Astrocyte (in vitro differentiated cells and primary cell): ENCODE results near the gene HSPB2. TPM values are rescaled to one million over a fixed set of nuclear protein-coding genes. Genes with fewer than 3 reads are reported as not detected.

Experiments used
- DNase-seq: peaks from one replicate; pipeline ENCODE4 v3.0.0-alpha.2; 2010; ENCODE audit warnings: low read depth
- FAIRE-seq: peaks from 2 replicates; lab custom pipeline; 2011; peaks lifted over from hg19 to GRCh38; lab: Jason Lieb, UNC
- H2AFZ ChIP-seq: 2 replicates; pipeline ENCODE4 v1.6.0; 2012; ENCODE audit warnings: low read depth, low read length, inconsistent platforms
- H3K27ac ChIP-seq: 2 replicates; pipeline ENCODE4 v1.5.1; 2011; ENCODE audit warnings: low read depth, low read length, inconsistent platforms
- H3K27me3 ChIP-seq: 2 replicates; pipeline ENCODE4 v1.6.0; 2011; ENCODE audit warnings: low read length, inconsistent platforms; ENCODE audit not compliant: insufficient read depth
- H3K36me3 ChIP-seq: 2 replicates; pipeline ENCODE4 v1.5.1; 2011; ENCODE audit warnings: low read length, inconsistent platforms; ENCODE audit not compliant: insufficient read depth
- H3K4me1 ChIP-seq: 2 replicates; pipeline ENCODE4 v1.5.1; 2011; ENCODE audit warnings: low read length, inconsistent platforms; ENCODE audit not compliant: insufficient read depth
- H3K4me2 ChIP-seq: 2 replicates; pipeline ENCODE4 v1.6.0; 2012; ENCODE audit warnings: low read length, inconsistent platforms
- H3K4me3 ChIP-seq: 2 replicates; pipeline ENCODE4 v1.5.1; 2011; ENCODE audit warnings: low read depth, mild to moderate bottlenecking, low read length, inconsistent platforms; ENCODE audit not compliant: insufficient read depth
- H3K79me2 ChIP-seq: 2 replicates; pipeline ENCODE4 v1.6.0; 2012; ENCODE audit warnings: mild to moderate bottlenecking, low read length, inconsistent platforms; ENCODE audit not compliant: insufficient read depth
- H3K9ac ChIP-seq: 2 replicates; pipeline ENCODE4 v1.6.0; 2012; ENCODE audit warnings: mild to moderate bottlenecking, low read length, inconsistent platforms
- H3K9me3 ChIP-seq: 2 replicates; pipeline ENCODE4 v1.5.1; 2012; ENCODE audit warnings: low read depth, mild to moderate bottlenecking, low read length, inconsistent platforms; ENCODE audit not compliant: insufficient read depth
- H4K20me1 ChIP-seq: 2 replicates; pipeline ENCODE4 v1.6.0; 2012; ENCODE audit warnings: low read length, inconsistent platforms; ENCODE audit not compliant: insufficient read depth
- H3K27ac Mint-ChIP-seq: one replicate; pipeline ENCODE4 v1.8.0; 2021; ENCODE audit warnings: mild to moderate bottlenecking, mixed read lengths; ENCODE audit not compliant: unreplicated experiment
- H3K27me3 Mint-ChIP-seq: one replicate; pipeline ENCODE4 v1.8.0; 2021; ENCODE audit warnings: low read depth, mixed read lengths; ENCODE audit not compliant: unreplicated experiment
- H3K36me3 Mint-ChIP-seq: one replicate; pipeline ENCODE4 v1.8.0; 2021; ENCODE audit warnings: low read depth, mixed read lengths; ENCODE audit not compliant: unreplicated experiment
- H3K4me1 Mint-ChIP-seq: one replicate; pipeline ENCODE4 v1.8.0; 2021; ENCODE audit warnings: low read depth, mixed read lengths; ENCODE audit not compliant: unreplicated experiment
- H3K4me3 Mint-ChIP-seq: one replicate; pipeline ENCODE4 v1.8.0; 2021; ENCODE audit warnings: mild to moderate bottlenecking, moderate library complexity, mixed read lengths; ENCODE audit not compliant: unreplicated experiment
- H3K9me3 Mint-ChIP-seq: one replicate; pipeline ENCODE4 v1.8.0; 2021; ENCODE audit warnings: mild to moderate bottlenecking, mixed read lengths; ENCODE audit not compliant: unreplicated experiment
- CTCF ChIP-seq: IDR thresholded peaks from 2 replicates; pipeline ENCODE4 v1.5.1; 2011; ENCODE audit warnings: low read depth, mild to moderate bottlenecking, inconsistent platforms, low read length, moderate library complexity; ENCODE audit not compliant: insufficient read depth
- EZH2 ChIP-seq: IDR thresholded peaks from 2 replicates; pipeline ENCODE4 v1.6.1; 2012; ENCODE audit warnings: mild to moderate bottlenecking, low read length, inconsistent platforms; ENCODE audit not compliant: insufficient read depth
- total RNA-seq: library from RNA; stranded (reverse); gene quantifications from 2 replicates; pipeline ENCODE4 v1.2.1, GENCODE V29; 2021

The HSPB2 gene
- total RNA-seq, 1 donor from 2014 or later: not detected

GRCh38 chr11:111871693-111872161 is 40.8 kb upstream of the HSPB2 start:
- no peaks in the 10 kb centered on the region for H3K9me3 ChIP-seq
- Mint-ChIP-seq H3K36me3 (peaks cover 6% of the 10 kb centered on the region), H3K9me3 (no peaks in the 10 kb centered on the region), H3K4me3 (peak overlapping the region; percentile 88), H3K27ac (peak overlapping the region; percentile 73), H3K27me3 (no peaks in the 10 kb centered on the region), H3K4me1 (peaks cover 2% of the 10 kb centered on the region)
- FAIRE-seq (no peak), DNase-seq (no peak)
- H3K4me2 ChIP-seq: peak overlapping the region; percentile 82
- H3K27me3 ChIP-seq: no peaks in the 10 kb centered on the region
- H3K79me2 ChIP-seq: peaks cover 9% of the 10 kb centered on the region
- H3K9ac ChIP-seq: peak overlapping the region; percentile 86
- H3K27ac ChIP-seq: peak overlapping the region; percentile 83
- H3K4me3 ChIP-seq: peak overlapping the region; percentile 85
- H2AFZ ChIP-seq: peak overlapping the region; percentile 90
- no peaks in the 10 kb centered on the region for H4K20me1 ChIP-seq
- TF ChIP-seq EZH2: no peak
- no peak for TF ChIP-seq CTCF
- peaks cover 3% of the 10 kb centered on the region for H3K36me3 ChIP-seq
- peaks cover 9% of the 10 kb centered on the region for H3K4me1 ChIP-seq

GRCh38 chr11:111878385-111878848 is 34.1 kb upstream of the HSPB2 start:
- peak overlapping the region; percentile 96 for H3K4me3 Mint-ChIP-seq
- peaks cover 5% of the 10 kb centered on the region for H3K4me1 Mint-ChIP-seq

More at GRCh38 chr11:111878385-111878848, 34.1 kb upstream of the HSPB2 start:
- Mint-ChIP-seq H3K9me3 (no peaks in the 10 kb centered on the region), H3K36me3 (peaks cover 2% of the 10 kb centered on the region), H3K27ac (peak overlapping the region; percentile 100), H3K27me3 (no peaks in the 10 kb centered on the region)
- Histone ChIP-seq H3K27ac (peak overlapping the region; percentile 99), H3K36me3 (no peaks in the 10 kb centered on the region), H4K20me1 (no peaks in the 10 kb centered on the region), H3K4me3 (peak overlapping the region; percentile 88), H3K9me3 (no peaks in the 10 kb centered on the region), H3K27me3 (no peaks in the 10 kb centered on the region), H3K4me2 (peak overlapping the region; percentile 91), H3K79me2 (no peaks in the 10 kb centered on the region), H2AFZ (peak overlapping the region; percentile 84), H3K4me1 (peaks cover 9% of the 10 kb centered on the region), H3K9ac (peak overlapping the region; percentile 93)
- DNase-seq: no peak
- FAIRE-seq: peak; percentile 9
- TF ChIP-seq CTCF (no peak), EZH2 (no peak)
